ENCODE measurements around the gene HTR4.

HTR4 gene

GRCh38 chr5:148512498-148512897 lies 141.8 kb downstream of the HTR4 start:
- Histone ChIP-seq H3K14ac (ENCODE audit: low read length) (no peak overlapping the region), H2BK120ac (ENCODE audit: insufficient read depth, low read length, poor library complexity) (no peak overlapping the region)

GRCh38 chr5:148511810-148512347 lies 142.4 kb downstream of the HTR4 start:
- no peaks in the 10 kb centered on the region for H3K4me1 ChIP-seq (ENCODE audit: control insufficient read depth in 1 of 2, insufficient read depth in 2 of 2, low read length in 2 of 2)
- no peak overlapping the region for H4K91ac ChIP-seq (ENCODE audit: low read depth, low read length)
- H3K9ac ChIP-seq (ENCODE audit: low read length) = no peak overlapping the region
- H3K9me3 ChIP-seq (ENCODE audit: insufficient read depth, low read depth, low read length) = no peaks in the 10 kb centered on the region
- H2BK12ac ChIP-seq (ENCODE audit: low read length) = no peak overlapping the region
- H2BK120ac ChIP-seq (ENCODE audit: insufficient read depth, low read length, poor library complexity) = no peak overlapping the region
- no peak overlapping the region for H3K14ac ChIP-seq (ENCODE audit: low read length)
- no peak overlapping the region for H4K12ac ChIP-seq (ENCODE audit: low read depth, low read length)
- H2BK5ac ChIP-seq (ENCODE audit: low read depth, low read length, poor library complexity) = no peak overlapping the region
- H3K4me3 ChIP-seq (ENCODE audit: low read depth, low read length) = no peak overlapping the region
- no peak overlapping the region for H3K23ac ChIP-seq (ENCODE audit: low read length)
- H3K27ac ChIP-seq (ENCODE audit: low read depth, low read length) = no peak overlapping the region
- no peaks in the 10 kb centered on the region for H3K79me2 ChIP-seq (ENCODE audit: control insufficient read depth, insufficient read depth, low read length, poor library complexity)
- H2AK5ac ChIP-seq (ENCODE audit: low read length) = no peak overlapping the region
- no peak overlapping the region for H3K4me2 ChIP-seq (ENCODE audit: low read length)
- no peak for DNase-seq
- no peak overlapping the region for H3K18ac ChIP-seq (ENCODE audit: low read length)
- H3K36me3 ChIP-seq (ENCODE audit: control insufficient read depth in 1 of 2, insufficient read depth in 2 of 2, low read length in 2 of 2) = no peaks in the 10 kb centered on the region
- whole genome bisulfite sequencing (ENCODE audit: extremely low coverage, insufficient coverage, insufficient read length) = no CpG with 5 or more reads among the region's 1 CpG
- H4K8ac ChIP-seq (ENCODE audit: low read depth, low read length) = no peak overlapping the region
- H3K79me1 ChIP-seq (ENCODE audit: low read length) = no peaks in the 10 kb centered on the region
- no peaks in the 10 kb centered on the region for H3K27me3 ChIP-seq (ENCODE audit: insufficient read depth, low read length)
- H2AFZ ChIP-seq (ENCODE audit: insufficient read depth, low read length, poor library complexity) = no peak overlapping the region
- H3K4ac ChIP-seq (ENCODE audit: low read depth, low read length) = no peak overlapping the region

More at GRCh38 chr5:148512498-148512897, 141.8 kb downstream of the HTR4 start:
- Histone ChIP-seq H4K12ac (ENCODE audit: low read depth, low read length) (no peak overlapping the region), H4K8ac (ENCODE audit: low read depth, low read length) (no peak overlapping the region), H3K27me3 (ENCODE audit: insufficient read depth, low read length) (no peaks in the 10 kb centered on the region), H3K4me1 (ENCODE audit: control insufficient read depth in 1 of 2, insufficient read depth in 2 of 2, low read length in 2 of 2) (no peaks in the 10 kb centered on the region), H2AK5ac (ENCODE audit: low read length) (no peak overlapping the region), H3K4me2 (ENCODE audit: low read length) (no peak overlapping the region), H2BK12ac (ENCODE audit: low read length) (no peak overlapping the region), H3K79me2 (ENCODE audit: control insufficient read depth, insufficient read depth, low read length, poor library complexity) (no peaks in the 10 kb centered on the region), H3K23ac (ENCODE audit: low read length) (no peak overlapping the region), H3K4me3 (ENCODE audit: low read depth, low read length) (no peak overlapping the region), H3K79me1 (ENCODE audit: low read length) (no peaks in the 10 kb centered on the region), H4K91ac (ENCODE audit: low read depth, low read length) (no peak overlapping the region), H3K9me3 (ENCODE audit: insufficient read depth, low read depth, low read length) (no peaks in the 10 kb centered on the region), H3K36me3 (ENCODE audit: control insufficient read depth in 1 of 2, insufficient read depth in 2 of 2, low read length in 2 of 2) (no peaks in the 10 kb centered on the region), H3K9ac (ENCODE audit: low read length) (no peak overlapping the region), H3K27ac (ENCODE audit: low read depth, low read length) (no peak overlapping the region), H3K4ac (ENCODE audit: low read depth, low read length) (no peak overlapping the region), H2AFZ (ENCODE audit: insufficient read depth, low read length, poor library complexity) (no peak overlapping the region), H3K18ac (ENCODE audit: low read length) (no peak overlapping the region), H2BK5ac (ENCODE audit: low read depth, low read length, poor library complexity) (no peak overlapping the region)
- no peak for DNase-seq
- no CpG with 5 or more reads among the region's 9 CpGs for WGBS (ENCODE audit: extremely low coverage, insufficient coverage, insufficient read length)

DNA sequence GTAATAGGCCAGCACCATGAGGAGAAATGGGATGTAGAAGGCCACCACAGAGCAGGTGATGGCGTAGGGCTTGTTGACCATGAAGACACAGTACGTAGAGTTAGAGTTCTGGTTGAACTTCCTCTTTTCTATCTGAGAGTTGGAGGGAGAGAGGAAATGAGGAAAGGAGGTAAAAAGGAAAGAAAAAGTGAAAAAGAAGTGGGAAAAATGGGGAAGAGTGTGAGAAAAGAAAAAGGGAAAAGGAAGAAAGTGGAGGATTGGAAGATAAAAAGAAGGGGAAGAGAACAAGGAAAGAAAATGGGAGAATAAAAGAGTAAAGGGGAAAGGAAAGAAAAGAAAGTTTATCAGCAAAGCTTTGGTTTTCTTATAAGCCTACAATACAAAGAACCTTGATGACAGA lies 144.4 kb downstream of the HTR4 start:
- H4K8ac ChIP-seq (ENCODE audit: low read depth, low read length) = no peak overlapping the region
- no CpG with 5 or more reads among the region's 2 CpGs for WGBS (ENCODE audit: extremely low coverage, insufficient coverage, insufficient read length)

DNA sequence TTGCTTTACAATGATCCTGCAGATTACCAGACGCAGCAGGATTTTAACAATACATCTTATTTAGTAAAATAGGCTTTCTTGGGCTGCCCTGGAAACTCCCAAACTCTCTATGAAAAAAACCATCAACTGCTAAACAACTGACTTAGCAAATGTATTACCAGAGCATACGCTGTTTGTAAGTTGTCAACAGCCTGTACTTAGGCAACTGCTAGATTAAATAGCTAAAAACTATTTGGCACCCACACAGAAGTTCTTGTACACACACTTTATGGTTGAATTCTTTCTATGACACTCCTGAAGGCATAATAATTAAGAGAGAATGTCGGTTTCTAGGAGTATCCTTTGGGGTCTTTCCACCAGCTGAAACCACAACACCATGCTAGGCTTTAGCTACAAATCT lies 146.7 kb downstream of the HTR4 start:
- H2AFZ ChIP-seq (ENCODE audit: insufficient read depth, low read length, poor library complexity) = no peak overlapping the region
- no peak overlapping the region for H3K23ac ChIP-seq (ENCODE audit: low read length)
- H3K36me3 ChIP-seq (ENCODE audit: control insufficient read depth in 1 of 2, insufficient read depth in 2 of 2, low read length in 2 of 2) = no peaks in the 10 kb centered on the region
- H3K4ac ChIP-seq (ENCODE audit: low read depth, low read length) = no peak overlapping the region
- H3K9me3 ChIP-seq (ENCODE audit: insufficient read depth, low read depth, low read length) = no peaks in the 10 kb centered on the region
- H4K8ac ChIP-seq (ENCODE audit: low read depth, low read length) = no peak overlapping the region
- DNase-seq = no peak
- no peaks in the 10 kb centered on the region for H3K79me1 ChIP-seq (ENCODE audit: low read length)
- no peaks in the 10 kb centered on the region for H3K79me2 ChIP-seq (ENCODE audit: control insufficient read depth, insufficient read depth, low read length, poor library complexity)
- no peak overlapping the region for H3K4me2 ChIP-seq (ENCODE audit: low read length)
- H2BK5ac ChIP-seq (ENCODE audit: low read depth, low read length, poor library complexity) = no peak overlapping the region
- H3K4me1 ChIP-seq (ENCODE audit: control insufficient read depth in 1 of 2, insufficient read depth in 2 of 2, low read length in 2 of 2) = no peaks in the 10 kb centered on the region
- no CpG with 5 or more reads among the region's 3 CpGs for WGBS (ENCODE audit: extremely low coverage, insufficient coverage, insufficient read length)
- no peak overlapping the region for H3K9ac ChIP-seq (ENCODE audit: low read length)
- H3K27me3 ChIP-seq (ENCODE audit: insufficient read depth, low read length) = no peaks in the 10 kb centered on the region
- no peak overlapping the region for H2BK120ac ChIP-seq (ENCODE audit: insufficient read depth, low read length, poor library complexity)
- no peak overlapping the region for H3K14ac ChIP-seq (ENCODE audit: low read length)
- no peak overlapping the region for H4K12ac ChIP-seq (ENCODE audit: low read depth, low read length)
- no peak overlapping the region for H3K27ac ChIP-seq (ENCODE audit: low read depth, low read length)
- no peak overlapping the region for H2BK12ac ChIP-seq (ENCODE audit: low read length)
- H4K91ac ChIP-seq (ENCODE audit: low read depth, low read length) = no peak overlapping the region
- H3K18ac ChIP-seq (ENCODE audit: low read length) = no peak overlapping the region
- no peak overlapping the region for H3K4me3 ChIP-seq (ENCODE audit: low read depth, low read length)
- H2AK5ac ChIP-seq (ENCODE audit: low read length) = no peak overlapping the region

More for the DNA sequence above, 144.4 kb downstream of the HTR4 start:
- no peak overlapping the region for H3K14ac ChIP-seq (ENCODE audit: low read length)
- no peak overlapping the region for H3K4me3 ChIP-seq (ENCODE audit: low read depth, low read length)
- H2BK12ac ChIP-seq (ENCODE audit: low read length) = no peak overlapping the region
- H3K79me2 ChIP-seq (ENCODE audit: control insufficient read depth, insufficient read depth, low read length, poor library complexity) = no peaks in the 10 kb centered on the region
- H3K4ac ChIP-seq (ENCODE audit: low read depth, low read length) = no peak overlapping the region
- DNase-seq = no peak
- H3K4me1 ChIP-seq (ENCODE audit: control insufficient read depth in 1 of 2, insufficient read depth in 2 of 2, low read length in 2 of 2) = no peaks in the 10 kb centered on the region
- no peak overlapping the region for H2AK5ac ChIP-seq (ENCODE audit: low read length)
- no peak overlapping the region for H2BK5ac ChIP-seq (ENCODE audit: low read depth, low read length, poor library complexity)
- H3K27me3 ChIP-seq (ENCODE audit: insufficient read depth, low read length) = no peaks in the 10 kb centered on the region
- H3K9ac ChIP-seq (ENCODE audit: low read length) = no peak overlapping the region
- H2BK120ac ChIP-seq (ENCODE audit: insufficient read depth, low read length, poor library complexity) = no peak overlapping the region
- no peaks in the 10 kb centered on the region for H3K79me1 ChIP-seq (ENCODE audit: low read length)
- H4K91ac ChIP-seq (ENCODE audit: low read depth, low read length) = no peak overlapping the region
- no peak overlapping the region for H3K4me2 ChIP-seq (ENCODE audit: low read length)
- no peak overlapping the region for H2AFZ ChIP-seq (ENCODE audit: insufficient read depth, low read length, poor library complexity)
- H3K23ac ChIP-seq (ENCODE audit: low read length) = no peak overlapping the region
- no peak overlapping the region for H3K18ac ChIP-seq (ENCODE audit: low read length)
- H3K27ac ChIP-seq (ENCODE audit: low read depth, low read length) = no peak overlapping the region
- H3K9me3 ChIP-seq (ENCODE audit: insufficient read depth, low read depth, low read length) = no peaks in the 10 kb centered on the region
- no peaks in the 10 kb centered on the region for H3K36me3 ChIP-seq (ENCODE audit: control insufficient read depth in 1 of 2, insufficient read depth in 2 of 2, low read length in 2 of 2)
- no peak overlapping the region for H4K12ac ChIP-seq (ENCODE audit: low read depth, low read length)

Measured in trophoblast cell (in vitro differentiated cells and primary cell).